Adipocyte (in vitro differentiated cells): ENCODE measurements around the gene TMEM141.
"Not testable (repeated sequence)": the region's sequence is repeated elsewhere in the genome, so short reads cannot be mapped to it uniquely, and the experiment has no call there.

Source experiments
- DNase-seq: peaks from one replicate; pipeline ENCODE4 v3.0.0-alpha.2; 2015; ENCODE audit warnings: low read depth
- H3K27me3 ChIP-seq: replicated peaks from 2 replicates; pipeline ENCODE4 v1.7.0; 2013; ENCODE audit warnings: mild to moderate bottlenecking, low read length, moderate library complexity; ENCODE audit not compliant: control insufficient read depth, insufficient read depth
- H3K36me3 ChIP-seq: 2 replicates; pipeline ENCODE4 v1.7.0; 2013; ENCODE audit warnings: low read length, mild to moderate bottlenecking, moderate library complexity; ENCODE audit not compliant: control insufficient read depth, insufficient read depth, severe bottlenecking
- H3K4me1 ChIP-seq: 2 replicates; pipeline ENCODE4 v1.7.0; 2013; ENCODE audit warnings: mild to moderate bottlenecking, low read length, moderate library complexity; ENCODE audit not compliant: control insufficient read depth, insufficient read depth
- H3K4me3 ChIP-seq: 2 replicates; pipeline ENCODE4 v1.7.0; 2013; ENCODE audit warnings: mild to moderate bottlenecking, low read length, moderate library complexity
- H3K9ac ChIP-seq: 2 replicates; pipeline ENCODE4 v1.7.0; 2013; ENCODE audit warnings: mild to moderate bottlenecking, low read length, moderate library complexity
- H3K9me3 ChIP-seq: 2 replicates; pipeline ENCODE4 v1.7.0; 2013; ENCODE audit warnings: mild to moderate bottlenecking, low read length, moderate library complexity; ENCODE audit not compliant: control insufficient read depth

TMEM141 gene

DNA sequence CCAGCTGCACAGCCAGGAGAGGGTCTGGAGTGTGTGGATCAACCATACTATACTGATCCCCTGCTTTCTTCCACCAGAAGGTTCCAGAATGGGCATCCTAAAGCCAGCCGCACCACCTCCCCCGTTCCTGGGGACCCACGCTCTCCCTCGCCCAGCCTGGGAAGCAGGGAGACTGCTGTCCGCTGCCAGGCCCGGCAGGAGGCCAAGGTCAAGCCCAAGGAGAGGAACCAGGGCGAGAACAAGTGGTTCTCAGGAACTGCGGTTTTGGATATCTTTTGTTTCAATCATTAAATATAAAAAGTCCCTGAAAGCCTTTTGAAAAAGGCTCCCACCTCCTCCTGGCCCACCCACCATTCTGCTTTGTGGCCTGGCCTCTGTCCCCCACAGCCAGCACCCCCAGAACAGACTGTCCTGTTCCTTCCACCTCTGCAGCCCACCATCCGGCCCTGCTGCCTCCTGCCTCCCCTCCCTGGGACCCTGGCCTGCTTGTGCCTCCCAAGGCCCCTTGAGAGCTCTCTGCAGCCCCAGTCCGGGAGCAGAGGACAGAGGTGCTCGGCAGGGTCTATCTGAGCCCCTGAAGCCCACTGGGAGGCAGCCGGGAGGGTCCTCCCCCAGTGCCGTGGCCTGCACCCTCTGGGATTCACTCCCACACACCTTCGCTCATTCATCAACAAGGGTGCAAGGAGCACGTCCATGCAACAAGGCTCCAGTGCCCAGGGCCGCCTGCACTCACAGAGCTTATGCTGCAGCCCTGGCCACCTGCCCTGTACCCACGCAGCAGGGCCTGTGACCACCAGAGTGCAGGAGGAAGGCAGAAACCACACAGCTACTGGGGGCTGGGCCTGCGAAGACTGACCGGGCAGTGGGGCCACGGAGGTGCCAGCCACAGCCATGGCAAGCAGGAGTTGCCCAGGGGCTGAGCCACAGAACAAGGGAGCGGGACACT is 42.2 kb upstream of the TMEM141 start:
- no peak for DNase-seq
- no peak overlapping the region for H3K9ac ChIP-seq
- H3K9me3 ChIP-seq = peaks cover 21% of the 10 kb centered on the region
- H3K4me1 ChIP-seq = no peaks in the 10 kb centered on the region
- H3K27me3 ChIP-seq = peaks cover 15% of the 10 kb centered on the region
- H3K36me3 ChIP-seq = no peaks in the 10 kb centered on the region
- H3K4me3 ChIP-seq = no peak overlapping the region

GRCh38 chr9:136750526-136750925 is 40.6 kb upstream of the TMEM141 start:
- Histone ChIP-seq H3K4me3 (no peak overlapping the region), H3K36me3 (no peaks in the 10 kb centered on the region), H3K4me1 (no peaks in the 10 kb centered on the region), H3K9me3 (peaks cover 24% of the 10 kb centered on the region), H3K27me3 (peaks cover 18% of the 10 kb centered on the region), H3K9ac (no peak overlapping the region)
- no peak for DNase-seq

GRCh38 chr9:136751244-136751643 is 39.9 kb upstream of the TMEM141 start:
- Histone ChIP-seq H3K4me3 (no peak overlapping the region), H3K36me3 (no peaks in the 10 kb centered on the region), H3K27me3 (peaks cover 17% of the 10 kb centered on the region)

DNA sequence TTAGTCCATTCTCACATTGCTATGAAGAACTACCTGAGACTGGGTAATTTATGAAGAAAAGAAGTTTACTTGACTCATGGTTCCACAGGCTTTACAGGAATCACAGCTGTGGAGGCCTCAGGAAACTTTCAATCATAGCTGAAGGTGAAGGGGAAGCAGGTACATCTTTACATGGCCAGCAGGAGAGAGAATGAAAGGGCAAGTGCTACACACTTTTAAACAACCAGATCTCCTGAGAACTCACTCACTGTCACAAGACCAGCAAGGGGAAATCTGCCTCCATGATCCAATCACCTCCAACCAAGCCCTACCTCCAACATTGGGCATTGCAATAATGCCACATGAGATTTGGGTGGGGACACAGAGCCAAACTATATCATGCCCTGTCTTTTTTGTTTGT is 39.3 kb upstream of the TMEM141 start:
- H3K4me1 ChIP-seq = no peaks in the 10 kb centered on the region
- no peak overlapping the region for H3K9ac ChIP-seq
- DNase-seq = no peak
- H3K36me3 ChIP-seq = no peaks in the 10 kb centered on the region
- H3K27me3 ChIP-seq = peaks cover 17% of the 10 kb centered on the region
- peaks cover 33% of the 10 kb centered on the region for H3K9me3 ChIP-seq
- H3K4me3 ChIP-seq = no peak overlapping the region

More at GRCh38 chr9:136751244-136751643, 39.9 kb upstream of the TMEM141 start:
- Histone ChIP-seq H3K4me1 (no peaks in the 10 kb centered on the region), H3K9ac (no peak overlapping the region), H3K9me3 (peaks cover 31% of the 10 kb centered on the region)
- no peak for DNase-seq

DNA sequence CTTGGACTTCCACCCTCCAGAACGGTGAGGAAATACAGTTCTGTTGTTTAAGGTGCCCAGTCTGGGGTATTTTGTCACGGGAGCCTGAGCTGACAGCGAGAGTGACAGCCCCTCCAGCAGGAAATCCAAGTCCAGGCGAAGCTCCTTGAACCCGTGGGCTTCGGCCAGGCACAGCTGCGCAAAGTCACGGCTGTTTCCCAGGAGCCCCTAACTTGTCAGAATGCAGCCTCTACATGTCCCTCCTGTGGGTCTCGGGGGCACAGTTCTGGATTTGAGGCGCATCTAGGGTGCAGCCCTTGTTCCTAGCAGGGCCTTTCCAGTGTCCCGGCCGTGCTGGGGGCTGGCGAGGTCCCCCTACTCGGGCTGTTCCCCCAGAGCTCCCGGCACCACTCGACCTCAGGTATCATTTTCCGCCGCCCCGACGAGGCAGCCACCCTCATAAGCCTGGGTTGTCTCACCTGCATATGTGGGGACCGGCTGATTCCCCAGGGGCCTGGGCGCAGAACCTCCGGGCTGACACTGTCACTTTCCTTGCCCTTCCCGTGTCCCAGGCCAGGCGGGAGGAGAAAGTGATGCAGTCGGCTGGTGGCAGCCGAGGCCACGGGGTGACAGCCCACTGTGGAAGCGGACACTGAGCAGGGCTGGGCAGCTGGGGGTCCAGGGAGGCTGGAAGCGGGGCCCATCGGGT is 37.6 kb upstream of the TMEM141 start:
- Histone ChIP-seq H3K4me1 (no peaks in the 10 kb centered on the region), H3K27me3 (peaks cover 22% of the 10 kb centered on the region), H3K4me3 (no peak overlapping the region), H3K36me3 (no peaks in the 10 kb centered on the region), H3K9ac (no peak overlapping the region), H3K9me3 (peaks cover 33% of the 10 kb centered on the region)
- no peak for DNase-seq

DNA sequence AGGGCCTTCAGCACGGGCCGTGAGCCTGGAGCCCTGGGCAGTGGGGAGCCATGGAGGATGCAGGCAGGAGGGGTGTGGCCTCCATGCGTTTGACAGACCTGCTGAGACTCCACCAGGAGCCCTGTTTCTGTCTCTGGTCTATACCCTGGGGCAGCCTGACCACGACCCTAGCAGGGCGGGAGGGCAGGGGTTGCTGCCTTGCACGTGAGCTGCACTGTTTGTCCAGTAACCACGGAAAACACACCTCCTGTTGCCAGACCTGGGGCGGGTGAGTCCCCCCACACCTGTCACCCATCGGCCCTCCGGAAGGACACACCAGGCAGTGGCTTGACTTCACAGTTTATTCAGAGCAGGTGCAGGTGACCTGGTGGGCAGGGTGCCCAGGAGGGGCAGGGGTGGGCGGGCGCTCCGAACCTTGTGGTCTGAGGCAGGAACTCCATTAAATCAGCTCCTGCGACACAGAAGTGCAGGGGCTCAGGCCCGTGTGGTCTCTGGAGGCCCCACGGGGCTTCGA is 37.0 kb upstream of the TMEM141 start:
- DNase-seq = no peak
- Histone ChIP-seq H3K27me3 (peaks cover 22% of the 10 kb centered on the region), H3K9me3 (peaks cover 33% of the 10 kb centered on the region), H3K9ac (no peak overlapping the region), H3K4me3 (no peak overlapping the region), H3K4me1 (no peaks in the 10 kb centered on the region), H3K36me3 (no peaks in the 10 kb centered on the region)

DNA sequence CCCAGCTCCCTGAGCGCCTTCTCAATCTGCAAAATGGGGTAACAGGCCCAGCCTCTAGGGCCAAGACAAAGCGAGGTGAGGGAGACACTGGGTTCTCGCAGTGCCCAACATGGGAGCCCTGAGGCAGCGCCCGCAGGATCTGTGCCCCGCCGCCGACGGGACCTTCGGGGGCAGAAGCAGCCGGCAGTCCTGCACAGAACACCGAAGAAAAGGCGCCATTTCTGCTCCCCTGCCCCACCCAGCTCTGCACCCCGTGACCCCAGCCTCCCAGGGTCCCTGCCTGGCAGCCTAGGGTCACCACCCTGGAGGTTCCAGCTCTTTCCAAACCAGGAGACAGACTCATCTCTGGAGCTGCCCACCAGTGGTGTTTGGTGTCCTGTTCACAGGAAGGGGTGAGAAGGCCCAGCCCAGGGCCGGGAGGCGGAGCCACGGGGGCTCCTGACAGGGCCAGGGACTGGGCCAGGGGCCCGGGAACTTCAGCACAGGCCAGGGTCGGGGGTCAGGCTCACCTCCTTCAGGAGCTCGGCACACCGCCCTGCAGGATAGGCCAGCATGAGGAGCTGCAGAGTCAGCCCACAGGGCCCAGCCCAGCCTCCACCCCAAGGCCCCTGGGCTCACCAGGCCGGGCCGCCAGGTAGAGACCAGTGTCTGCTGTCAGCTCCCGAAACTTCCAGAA is 36.4 kb upstream of the TMEM141 start:
- no peak for DNase-seq
- H3K36me3 ChIP-seq = no peaks in the 10 kb centered on the region
- no peaks in the 10 kb centered on the region for H3K4me1 ChIP-seq
- H3K9me3 ChIP-seq = peaks cover 33% of the 10 kb centered on the region
- H3K27me3 ChIP-seq = peaks cover 23% of the 10 kb centered on the region
- H3K9ac ChIP-seq = no peak overlapping the region
- no peak overlapping the region for H3K4me3 ChIP-seq

- H3K4me3 ChIP-seq, H3K36me3 ChIP-seq, H3K9ac ChIP-seq, DNase-seq, H3K4me1 ChIP-seq: not testable (repeated sequence)
- H3K9me3 ChIP-seq = peaks cover 33% of the 10 kb centered on the region
- H3K27me3 ChIP-seq = peaks cover 27% of the 10 kb centered on the region
Observed at GRCh38 chr9:136755302-136756133, 35.6 kb upstream of the TMEM141 start.

DNA sequence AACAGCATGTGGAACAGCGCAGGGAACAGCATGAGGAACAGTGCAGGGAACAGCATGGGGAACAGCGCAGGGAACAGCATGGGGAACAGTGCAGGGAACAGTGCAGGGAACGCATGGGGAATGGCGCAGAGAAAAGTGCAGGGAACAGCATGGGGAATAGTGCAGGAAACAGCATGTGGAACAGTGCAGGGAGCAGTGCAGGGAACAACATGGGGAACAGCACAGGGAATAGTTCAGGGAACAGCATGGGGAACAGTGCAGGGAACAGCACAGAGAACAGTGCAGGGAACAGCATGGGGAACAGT is 35.1 kb upstream of the TMEM141 start:
- Histone ChIP-seq H3K9me3 (peaks cover 32% of the 10 kb centered on the region), H3K4me3 (no peak overlapping the region), H3K4me1 (no peaks in the 10 kb centered on the region), H3K9ac (no peak overlapping the region), H3K36me3 (no peaks in the 10 kb centered on the region), H3K27me3 (peaks cover 27% of the 10 kb centered on the region)
- no peak for DNase-seq

DNA sequence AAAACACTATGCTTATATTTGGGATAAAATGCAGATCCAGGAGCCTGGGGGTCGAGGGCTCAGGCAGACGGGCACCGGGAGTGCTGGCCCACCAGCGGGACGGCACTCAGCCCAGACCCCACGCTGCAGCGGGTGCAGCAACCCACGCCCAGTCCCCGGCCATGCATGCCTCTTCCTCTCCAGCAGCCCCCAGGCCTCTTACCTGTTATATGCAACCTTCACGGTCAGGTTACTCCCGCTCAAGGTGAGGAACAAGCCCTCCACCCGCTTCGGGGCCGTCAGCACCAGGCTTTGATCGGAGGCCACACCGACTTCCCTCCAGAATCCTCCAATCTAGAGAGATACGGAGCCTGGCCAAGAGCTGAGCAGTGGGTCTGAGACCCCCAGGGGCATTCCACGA is 34.3 kb upstream of the TMEM141 start:
- Histone ChIP-seq H3K4me1 (no peaks in the 10 kb centered on the region), H3K36me3 (no peaks in the 10 kb centered on the region), H3K9me3 (peaks cover 25% of the 10 kb centered on the region), H3K4me3 (no peak overlapping the region), H3K27me3 (peaks cover 27% of the 10 kb centered on the region), H3K9ac (no peak overlapping the region)
- DNase-seq = no peak
